Hepatocyte (in vitro differentiated cells): ENCODE results near the gene DYSF. TPM values are rescaled to one million over a fixed set of nuclear protein-coding genes. Genes with fewer than 3 reads are reported as not detected.

Experiments
- DNase-seq: peaks from one replicate; pipeline ENCODE4 v3.0.0-alpha.2; 2016; ENCODE audit warnings: low spot score
- H2AFZ ChIP-seq: fragments of 200-600 bp; sonication (generic); 2 replicates; pipeline ENCODE4 v1.6.0; 2016; ENCODE audit warnings: antibody characterized with exemption, mild to moderate bottlenecking
- H3K27ac ChIP-seq: fragments of 200-600 bp; sonication (generic); 2 replicates; pipeline ENCODE4 v1.5.1; 2016; ENCODE audit warnings: mild to moderate bottlenecking
- H3K27me3 ChIP-seq: fragments of 200-600 bp; sonication (generic); 2 replicates; pipeline ENCODE4 v1.6.1; 2016
- H3K36me3 ChIP-seq: fragments of 200-600 bp; sonication (generic); replicated peaks from 2 replicates; pipeline ENCODE4 v1.5.1; 2016; ENCODE audit warnings: low read depth; ENCODE audit not compliant: insufficient read depth
- H3K4me1 ChIP-seq: fragments of 200-600 bp; sonication (generic); 2 replicates; pipeline ENCODE4 v1.5.1; 2016; ENCODE audit warnings: mild to moderate bottlenecking, moderate library complexity; ENCODE audit not compliant: insufficient read depth
- H3K4me2 ChIP-seq: fragments of 200-600 bp; sonication (generic); 2 replicates; pipeline ENCODE4 v1.6.0; 2016
- H3K4me3 ChIP-seq: fragments of 200-600 bp; sonication (generic); 2 replicates; pipeline ENCODE4 v1.5.1; 2016; ENCODE audit warnings: mild to moderate bottlenecking
- H3K79me2 ChIP-seq: fragments of 200-600 bp; sonication (generic); 2 replicates; pipeline ENCODE4 v1.6.0; 2017; ENCODE audit warnings: mild to moderate bottlenecking
- H3K9me2 ChIP-seq: fragments of 200-600 bp; sonication (generic); replicated peaks from 2 replicates; pipeline ENCODE4 v1.6.0; 2017; ENCODE audit warnings: mild to moderate bottlenecking; ENCODE audit not compliant: insufficient read depth
- H3K9me3 ChIP-seq: fragments of 200-600 bp; sonication (generic); 2 replicates; pipeline ENCODE4 v1.5.1; 2016; ENCODE audit warnings: low read depth, mild to moderate bottlenecking
- H4K20me1 ChIP-seq: fragments of 200-600 bp; sonication (generic); 2 replicates; pipeline ENCODE4 v1.6.0; 2016; ENCODE audit warnings: mild to moderate bottlenecking; ENCODE audit not compliant: insufficient read depth, poor library complexity, severe bottlenecking
- EZH2 ChIP-seq: fragments of 200-600 bp; sonication (generic); IDR thresholded peaks from 2 replicates; pipeline ENCODE4 v1.6.1; 2016; ENCODE audit warnings: antibody characterized with exemption, mild to moderate bottlenecking, borderline replicate concordance
- EZH2phosphoT487 ChIP-seq: fragments of 200-600 bp; sonication (generic); IDR thresholded peaks from one replicate; pipeline ENCODE4 v1.6.1; 2018; ENCODE audit warnings: antibody characterized with exemption, mild to moderate bottlenecking, low read depth, moderate library complexity; ENCODE audit not compliant: unreplicated experiment, severe bottlenecking
- WGBS: methylation state at CpG from one replicate; pipeline ENCODE4 v1.1.6; 2016; ENCODE audit warnings: low lambda C conversion rate; ENCODE audit errors: missing lambda C conversion rate; 5-methylcytosine and 5-hydroxymethylcytosine counted together
- polyA plus RNA-seq: library from polyadenylated mRNA; unstranded; fragments of >200 nt; fragmentation: Nextera tagmentation; extraction: Ambion mirVana; gene quantifications from 2 replicates; pipeline ENCODE4 v1.2.1, GENCODE V29; 2016
- total RNA-seq: library from RNA; depleted of rRNA; stranded (reverse); fragments of >200 nt; gene quantifications from 2 replicates; pipeline ENCODE4 v1.2.3, GENCODE V29; 2014
- TF ChIP-seq, protein P1 (sequence below): fragments of 200-600 bp; sonication (generic); IDR thresholded peaks from 2 replicates; pipeline ENCODE4 v1.5.1; 2016; ENCODE audit warnings: antibody characterized with exemption, mild to moderate bottlenecking; ENCODE audit not compliant: poor library complexity

DYSF gene
- total and polyA plus RNA-seq, 2 experiments from 2014 or later = 0.25 to 0.90 TPM

DNA sequence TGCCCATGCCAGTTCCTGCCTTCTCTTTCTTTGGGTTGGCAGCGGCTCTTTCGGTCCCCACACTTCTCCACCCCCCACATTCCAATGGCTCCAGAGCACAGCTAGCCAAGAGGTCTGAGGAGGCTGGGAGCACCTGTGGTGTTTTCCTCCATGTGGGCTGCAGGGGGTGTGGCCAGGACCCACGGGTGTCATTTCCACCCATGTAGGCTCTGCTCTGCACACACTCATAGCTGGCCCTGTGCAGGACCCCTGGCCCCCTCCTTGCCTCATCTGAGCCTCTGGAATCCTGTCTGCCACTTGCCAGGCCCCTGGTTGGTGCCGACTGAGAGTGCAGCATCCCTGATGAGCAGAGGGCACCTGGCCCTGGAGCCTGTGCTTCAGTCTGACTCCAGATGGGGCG is 46.3 kb downstream of the DYSF start:
- Histone ChIP-seq H3K9me2 (no peaks in the 10 kb centered on the region), H4K20me1 (no peaks in the 10 kb centered on the region), H3K36me3 (no peaks in the 10 kb centered on the region), H3K9me3 (no peaks in the 10 kb centered on the region), H3K79me2 (no peaks in the 10 kb centered on the region), H3K4me2 (no peak overlapping the region), H2AFZ (no peak overlapping the region), H3K27ac (no peak overlapping the region), H3K27me3 (no peaks in the 10 kb centered on the region), H3K4me3 (no peak overlapping the region), H3K4me1 (no peaks in the 10 kb centered on the region)
- no peak for TF ChIP-seq EZH2phosphoT487
- TF ChIP-seq, protein P1, sequence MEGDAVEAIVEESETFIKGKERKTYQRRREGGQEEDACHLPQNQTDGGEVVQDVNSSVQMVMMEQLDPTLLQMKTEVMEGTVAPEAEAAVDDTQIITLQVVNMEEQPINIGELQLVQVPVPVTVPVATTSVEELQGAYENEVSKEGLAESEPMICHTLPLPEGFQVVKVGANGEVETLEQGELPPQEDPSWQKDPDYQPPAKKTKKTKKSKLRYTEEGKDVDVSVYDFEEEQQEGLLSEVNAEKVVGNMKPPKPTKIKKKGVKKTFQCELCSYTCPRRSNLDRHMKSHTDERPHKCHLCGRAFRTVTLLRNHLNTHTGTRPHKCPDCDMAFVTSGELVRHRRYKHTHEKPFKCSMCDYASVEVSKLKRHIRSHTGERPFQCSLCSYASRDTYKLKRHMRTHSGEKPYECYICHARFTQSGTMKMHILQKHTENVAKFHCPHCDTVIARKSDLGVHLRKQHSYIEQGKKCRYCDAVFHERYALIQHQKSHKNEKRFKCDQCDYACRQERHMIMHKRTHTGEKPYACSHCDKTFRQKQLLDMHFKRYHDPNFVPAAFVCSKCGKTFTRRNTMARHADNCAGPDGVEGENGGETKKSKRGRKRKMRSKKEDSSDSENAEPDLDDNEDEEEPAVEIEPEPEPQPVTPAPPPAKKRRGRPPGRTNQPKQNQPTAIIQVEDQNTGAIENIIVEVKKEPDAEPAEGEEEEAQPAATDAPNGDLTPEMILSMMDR = no peak
- no peak for TF ChIP-seq EZH2
- DNase-seq = no peak
- 87% methylated on average over 5 of the region's 5 CpGs for WGBS

DNA sequence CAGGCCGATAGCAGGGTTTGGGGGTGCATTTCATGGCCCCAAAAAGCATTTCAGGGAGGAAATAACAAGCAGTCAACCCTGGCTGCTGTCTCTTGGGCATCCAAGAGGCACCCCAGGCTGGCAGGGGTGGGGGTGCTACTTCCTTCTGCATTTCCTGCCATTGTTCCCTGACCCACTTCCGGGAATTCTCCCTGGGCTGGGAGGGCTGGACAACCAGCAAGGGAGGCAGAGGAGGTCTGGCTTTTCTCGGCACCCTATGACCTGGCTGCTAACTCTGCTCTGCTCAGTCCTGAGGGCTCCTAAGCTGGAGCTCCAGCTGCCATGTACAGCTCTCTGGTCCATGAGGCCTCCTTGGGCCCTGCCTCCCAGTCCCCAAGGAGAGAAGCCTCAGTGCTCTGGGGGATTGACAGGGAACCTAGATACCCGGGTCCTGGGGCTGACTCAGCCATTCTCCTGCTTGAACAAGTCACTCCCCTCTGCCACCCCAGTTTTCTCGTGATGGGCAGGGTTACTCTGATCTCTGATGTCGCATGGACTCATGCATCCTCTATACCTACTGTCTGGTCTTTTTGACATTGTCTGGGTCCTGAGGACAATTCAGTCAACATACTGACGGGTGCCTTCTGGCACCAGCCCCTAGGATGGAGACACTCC is 47.2 kb downstream of the DYSF start:
- no peak for DNase-seq
- no peak overlapping the region for H3K4me2 ChIP-seq
- H3K36me3 ChIP-seq = no peaks in the 10 kb centered on the region
- no peaks in the 10 kb centered on the region for H3K4me1 ChIP-seq
- H3K9me3 ChIP-seq = no peaks in the 10 kb centered on the region
- H3K4me3 ChIP-seq = no peak overlapping the region
- no peaks in the 10 kb centered on the region for H3K27me3 ChIP-seq
- H2AFZ ChIP-seq = no peak overlapping the region
- H3K79me2 ChIP-seq = no peaks in the 10 kb centered on the region
- no peaks in the 10 kb centered on the region for H3K9me2 ChIP-seq
- H4K20me1 ChIP-seq = no peaks in the 10 kb centered on the region
- TF ChIP-seq EZH2phosphoT487 = no peak
- TF ChIP-seq, protein P1 = no peak
- no peak overlapping the region for H3K27ac ChIP-seq
- WGBS = 70% methylated on average over 7 of the region's 7 CpGs

DNA sequence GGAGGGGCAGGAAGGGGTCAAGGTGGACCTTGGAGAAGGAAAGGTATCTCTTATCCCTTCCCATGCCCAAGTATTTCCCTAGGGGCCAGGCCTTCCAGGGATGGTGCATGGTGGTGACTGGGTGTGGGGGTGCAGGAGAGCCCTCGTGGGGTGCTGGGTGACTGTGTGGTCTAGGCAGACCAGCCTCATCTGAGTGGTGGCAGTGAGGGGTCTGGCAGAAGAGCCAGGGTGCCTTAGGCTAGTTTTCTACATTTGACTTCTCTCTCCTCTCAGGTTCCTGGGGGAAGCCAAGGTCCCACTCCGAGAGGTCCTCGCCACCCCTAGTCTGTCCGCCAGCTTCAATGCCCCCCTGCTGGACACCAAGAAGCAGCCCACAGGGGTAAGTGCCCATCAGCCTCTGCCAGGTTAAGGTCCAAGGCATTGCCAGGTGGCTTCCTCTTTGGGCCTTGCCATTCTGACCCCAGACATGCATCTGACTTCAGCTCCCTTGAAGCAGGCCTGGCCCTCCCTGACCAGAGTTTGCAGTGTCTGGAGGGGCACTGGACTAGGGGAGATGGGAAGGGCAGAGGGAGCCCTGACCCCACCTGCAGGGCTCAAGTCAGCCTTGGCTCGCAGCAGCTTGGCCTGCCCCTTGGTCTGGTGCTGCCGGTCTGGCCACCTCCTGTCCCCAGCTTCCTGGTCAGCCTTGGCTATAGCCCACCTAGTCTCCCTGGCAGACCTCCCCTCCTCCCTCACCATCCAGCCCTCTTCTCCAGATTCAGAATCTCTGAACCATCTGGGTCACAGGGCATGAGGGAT is 49.8 kb downstream of the DYSF start:
- Histone ChIP-seq H3K79me2 (no peaks in the 10 kb centered on the region), H3K9me3 (no peaks in the 10 kb centered on the region), H3K27ac (no peak overlapping the region), H3K4me3 (no peak overlapping the region), H3K27me3 (no peaks in the 10 kb centered on the region), H3K4me1 (no peaks in the 10 kb centered on the region), H3K4me2 (no peak overlapping the region), H3K9me2 (no peaks in the 10 kb centered on the region), H4K20me1 (no peaks in the 10 kb centered on the region), H2AFZ (no peak overlapping the region), H3K36me3 (no peaks in the 10 kb centered on the region)
- TF ChIP-seq EZH2 (no peak), EZH2phosphoT487 (no peak)
- TF ChIP-seq, protein P1 = no peak
- WGBS = 96% methylated on average over 6 of the region's 6 CpGs
- no peak for DNase-seq
